Thymus (tissue), 11 donors: Measurements from ENCODE around the gene GPR183. TPM values are rescaled to one million over a fixed set of nuclear protein-coding genes. Genes with fewer than 3 reads are reported as not detected.
A peak's percentile ranks its signal among the peaks of the same experiment; 100 is the strongest.

Experiments used
- DNase-seq, 9 donors: peaks; one replicate each; pipeline ENCODE4 v3.0.0-alpha.2; 2013; ENCODE audit warnings: low spot score in 9 of 9, low read depth in 6 of 9, missing footprints in 1 of 9
- H3K27ac ChIP-seq, 2 donors: one replicate each; pipeline ENCODE4 v1.5.1; 2013; ENCODE audit warnings: control low read depth in 1 of 2, low read depth in 1 of 2, low read length in 1 of 2, mild to moderate bottlenecking in 1 of 2, moderate library complexity in 1 of 2
- H3K27me3 ChIP-seq, 2 donors: one replicate each; pipeline ENCODE4 v1.5.1; 2013; ENCODE audit warnings: low read length in 1 of 2; ENCODE audit not compliant: control insufficient read depth in 2 of 2, insufficient read depth in 1 of 2
- H3K36me3 ChIP-seq, 2 donors: one replicate each; pipeline ENCODE4 v1.5.1; 2013; ENCODE audit warnings: low read length in 1 of 2, mild to moderate bottlenecking in 1 of 2, moderate library complexity in 1 of 2; ENCODE audit not compliant: control insufficient read depth in 2 of 2, insufficient read depth in 2 of 2
- H3K4me1 ChIP-seq, 2 donors: one replicate each; pipeline ENCODE4 v1.5.1; 2013; ENCODE audit warnings: low read length in 2 of 2; ENCODE audit not compliant: control insufficient read depth in 2 of 2, insufficient read depth in 2 of 2
- H3K4me3 ChIP-seq, 2 donors: one replicate each; pipeline ENCODE4 v1.5.1; 2013; ENCODE audit warnings: low read length in 2 of 2, control low read depth in 1 of 2, mild to moderate bottlenecking in 1 of 2
- H3K9me3 ChIP-seq, 2 donors: one replicate each; pipeline ENCODE4 v1.5.1; 2013; ENCODE audit warnings: low read length in 1 of 2, mild to moderate bottlenecking in 1 of 2; ENCODE audit not compliant: control insufficient read depth in 2 of 2, insufficient read depth in 1 of 2
- WGBS: extraction: QIAGEN DNeasy Blood & Tissue Kit; methylation state at CpG from one replicate; pipeline ENCODE4 v1.1.7; 2013; 5-methylcytosine and 5-hydroxymethylcytosine counted together
- polyA plus RNA-seq: library from polyadenylated mRNA; stranded (reverse); fragments of 200-250 nt; gene quantifications from one replicate; pipeline ENCODE4 v1.2.3, GENCODE V29; 2013
- total RNA-seq: library from RNA; stranded (reverse); fragments of 120-200 nt; gene quantifications from one replicate; pipeline ENCODE4 v1.2.4, GENCODE V29; 2013
- donor health status: healthy.

GPR183 gene
- total and polyA plus RNA-seq, 2 donors = 32.4 to 33.0 TPM

DNA sequence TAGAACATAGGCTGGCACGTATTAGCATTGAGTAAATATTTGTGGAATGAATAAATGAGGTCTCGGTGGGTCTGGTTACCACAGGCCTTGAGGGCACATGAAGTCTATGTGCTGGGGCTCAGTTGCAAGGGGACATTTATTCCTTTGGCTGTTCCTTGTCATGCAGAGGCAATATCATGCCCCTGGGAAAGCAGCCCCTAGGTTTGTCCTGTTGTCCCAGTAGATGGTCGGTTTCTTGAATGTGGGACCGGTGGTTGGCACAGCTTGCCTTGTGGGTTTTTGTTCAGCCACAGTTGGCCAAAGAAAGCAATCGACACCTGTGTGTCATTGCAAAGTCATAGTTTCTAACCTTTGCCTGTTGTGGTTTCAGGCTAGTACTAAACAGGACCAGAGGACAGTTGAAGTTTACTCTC lies 24.7 kb upstream of the GPR183 start:
- no peak overlapping the region for H3K4me3 ChIP-seq
- no peak for DNase-seq
- no peaks in the 10 kb centered on the region for H3K27me3 ChIP-seq
- H3K9me3 ChIP-seq = no peaks in the 10 kb centered on the region
- H3K36me3 ChIP-seq = peaks cover 0 to 18% of the 10 kb centered on the region in 2 donors
- H3K4me1 ChIP-seq = peaks cover 2 to 12% of the 10 kb centered on the region in 2 donors
- 37% methylated on average over 5 of the region's 5 CpGs for WGBS
- H3K27ac ChIP-seq = no peak overlapping the region

DNA sequence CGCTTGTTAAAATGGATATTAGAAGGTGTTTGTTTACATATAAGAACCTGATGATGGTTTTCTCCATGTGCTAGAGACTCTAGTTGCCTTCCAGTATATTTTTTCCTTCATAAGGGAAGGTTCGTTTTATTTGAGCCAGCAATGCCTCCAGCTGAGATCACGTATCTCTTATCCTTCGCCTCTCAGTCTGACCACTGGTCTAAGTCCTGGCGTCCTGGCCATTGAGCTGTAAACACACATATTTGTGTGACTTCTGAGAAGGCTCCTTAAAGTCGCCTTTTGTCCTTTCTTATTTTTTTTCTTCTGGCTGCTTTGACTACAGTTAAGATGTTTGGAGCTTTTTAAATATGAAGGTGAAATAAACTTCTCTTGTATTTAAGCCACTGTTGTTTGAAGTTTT lies 23.7 kb upstream of the GPR183 start:
- H3K27me3 ChIP-seq = no peaks in the 10 kb centered on the region
- no peak overlapping the region for H3K4me3 ChIP-seq
- no peak overlapping the region for H3K27ac ChIP-seq
- H3K4me1 ChIP-seq = peaks cover 2 to 12% of the 10 kb centered on the region in 2 donors
- no peak for DNase-seq
- 73% methylated on average over 6 of the region's 6 CpGs for whole genome bisulfite sequencing
- peaks cover 4 to 20% of the 10 kb centered on the region in 2 donors for H3K36me3 ChIP-seq
- H3K9me3 ChIP-seq = no peaks in the 10 kb centered on the region

DNA sequence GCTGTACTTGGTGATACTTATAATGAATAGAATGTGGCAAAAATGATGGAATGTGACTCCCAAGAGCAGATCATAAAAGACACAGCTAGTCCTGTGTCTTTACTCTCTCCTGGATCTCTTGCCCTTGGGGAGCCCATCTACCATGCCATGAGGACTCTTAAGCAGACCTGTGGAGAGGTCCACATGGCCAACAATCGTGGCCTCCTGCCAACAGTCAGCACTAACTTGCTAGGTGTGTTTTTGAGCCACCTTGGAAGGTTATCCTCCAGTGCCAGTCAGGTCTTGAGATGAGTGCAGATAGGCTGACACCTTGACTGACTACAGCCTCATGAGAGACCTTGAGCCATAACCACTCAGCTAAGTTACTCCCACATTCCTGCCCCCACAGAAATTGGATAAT lies 22.3 kb upstream of the GPR183 start:
- DNase-seq = no peak
- H3K9me3 ChIP-seq = no peaks in the 10 kb centered on the region
- peaks cover 4 to 20% of the 10 kb centered on the region in 2 donors for H3K36me3 ChIP-seq
- H3K27ac ChIP-seq = no peak overlapping the region
- WGBS = 48% methylated on average over 1 of the region's 1 CpG
- peaks cover 2 to 12% of the 10 kb centered on the region in 2 donors for H3K4me1 ChIP-seq
- no peak overlapping the region for H3K4me3 ChIP-seq
- no peaks in the 10 kb centered on the region for H3K27me3 ChIP-seq

DNA sequence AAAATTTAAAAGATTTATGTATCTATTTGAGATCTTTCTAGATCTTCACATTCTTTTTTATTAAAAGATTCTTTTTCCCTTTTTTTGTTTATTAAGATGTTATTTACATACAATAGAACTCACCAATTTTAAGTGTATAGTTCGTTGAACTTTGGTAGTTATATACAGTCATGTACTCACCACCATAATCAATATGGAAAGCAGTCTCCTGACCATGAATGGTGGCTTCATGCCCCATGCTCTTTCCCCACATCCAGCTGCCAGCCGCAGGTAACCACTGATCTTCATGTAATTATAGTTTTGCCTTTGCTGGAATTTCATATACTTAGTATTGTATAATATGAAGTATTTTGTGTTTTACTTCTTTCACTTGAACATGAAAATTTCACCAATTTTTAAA lies 20.6 kb upstream of the GPR183 start:
- Histone ChIP-seq H3K9me3 (no peaks in the 10 kb centered on the region), H3K4me3 (no peak overlapping the region), H3K27me3 (no peaks in the 10 kb centered on the region), H3K4me1 (peaks cover 2 to 19% of the 10 kb centered on the region in 2 donors), H3K36me3 (peaks cover 7 to 22% of the 10 kb centered on the region in 2 donors), H3K27ac (no peak overlapping the region)
- 100% methylated on average over 2 of the region's 2 CpGs for WGBS
- DNase-seq = no peak

DNA sequence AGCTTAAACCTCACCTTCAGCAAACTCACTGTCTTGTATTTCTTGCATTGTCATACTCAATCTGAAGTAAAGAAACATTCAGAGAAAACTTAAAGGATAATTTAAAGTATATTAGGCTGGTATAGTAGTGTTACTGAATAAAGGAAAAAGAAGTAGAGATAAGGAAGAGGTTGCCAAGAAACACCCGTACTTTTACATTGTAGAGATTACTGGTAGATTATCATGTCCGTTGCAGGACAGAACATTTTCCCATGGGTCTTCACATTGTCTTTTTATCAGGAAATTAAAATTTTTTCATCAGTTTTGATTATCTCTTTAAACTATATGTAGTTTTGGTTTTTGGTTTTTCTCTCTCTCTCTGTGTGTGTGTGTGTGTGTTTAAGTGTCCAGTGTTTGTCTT lies 19.9 kb upstream of the GPR183 start:
- DNase-seq = no peak
- H3K36me3 ChIP-seq = peaks cover 7 to 20% of the 10 kb centered on the region in 2 donors
- WGBS = 97% methylated on average over 2 of the region's 2 CpGs
- peaks cover 2 to 18% of the 10 kb centered on the region in 2 donors for H3K4me1 ChIP-seq
- H3K27me3 ChIP-seq = no peaks in the 10 kb centered on the region
- H3K27ac ChIP-seq = no peak overlapping the region
- no peak overlapping the region for H3K4me3 ChIP-seq
- H3K9me3 ChIP-seq = no peaks in the 10 kb centered on the region

DNA sequence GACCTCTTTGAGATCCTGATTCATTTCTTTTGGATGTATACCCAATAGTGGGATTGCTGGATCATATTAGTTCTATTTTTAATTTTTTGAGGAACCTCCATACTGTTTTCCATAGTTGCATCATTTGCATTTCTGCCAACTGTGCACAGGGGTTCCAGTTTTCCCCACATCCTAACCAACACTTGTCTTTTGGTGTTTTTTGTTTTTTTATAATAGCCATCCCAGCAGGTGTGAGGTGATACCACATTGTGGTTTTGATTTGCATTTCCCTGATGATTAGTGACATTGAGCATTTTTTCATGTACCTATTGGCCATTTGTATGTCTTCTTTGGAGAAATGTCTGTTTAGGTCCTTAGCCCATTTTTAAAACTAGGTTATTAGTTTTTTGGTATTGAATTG lies 18.8 kb upstream of the GPR183 start:
- Histone ChIP-seq H3K4me3 (no peak overlapping the region), H3K27me3 (no peaks in the 10 kb centered on the region), H3K9me3 (no peaks in the 10 kb centered on the region), H3K4me1 (peaks cover 0 to 13% of the 10 kb centered on the region in 2 donors), H3K36me3 (peaks cover 7 to 20% of the 10 kb centered on the region in 2 donors), H3K27ac (no peak overlapping the region)
- no peak for DNase-seq

DNA sequence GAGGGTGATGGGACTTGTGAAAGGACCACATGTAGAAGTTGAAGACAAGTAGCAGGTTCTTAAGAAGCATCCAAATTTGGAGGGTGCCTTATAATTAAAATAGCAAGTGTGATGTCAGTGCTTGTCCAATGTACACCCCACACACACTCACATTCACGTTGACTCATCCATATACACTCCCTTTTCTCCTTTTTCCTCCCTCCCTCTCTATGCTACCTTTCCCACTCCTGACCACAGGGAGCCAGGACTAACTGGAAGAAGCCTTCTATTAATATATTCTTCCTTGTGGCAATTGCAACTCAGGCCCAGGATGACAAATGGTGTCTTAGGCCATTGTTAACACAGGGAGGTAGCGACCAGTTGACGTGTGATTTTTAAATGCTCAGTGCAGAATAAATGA lies 16.3 kb upstream of the GPR183 start:
- H3K4me3 ChIP-seq = no peak overlapping the region
- WGBS = over 99% methylated on average over 3 of the region's 3 CpGs
- no peaks in the 10 kb centered on the region for H3K9me3 ChIP-seq
- no peak for DNase-seq
- peak overlapping the region in 1 of 2 donors; percentile 52 for H3K27ac ChIP-seq
- H3K36me3 ChIP-seq = peaks cover 11 to 16% of the 10 kb centered on the region in 2 donors
- H3K4me1 ChIP-seq = peaks cover 0 to 13% of the 10 kb centered on the region in 2 donors
- H3K27me3 ChIP-seq = no peaks in the 10 kb centered on the region

DNA sequence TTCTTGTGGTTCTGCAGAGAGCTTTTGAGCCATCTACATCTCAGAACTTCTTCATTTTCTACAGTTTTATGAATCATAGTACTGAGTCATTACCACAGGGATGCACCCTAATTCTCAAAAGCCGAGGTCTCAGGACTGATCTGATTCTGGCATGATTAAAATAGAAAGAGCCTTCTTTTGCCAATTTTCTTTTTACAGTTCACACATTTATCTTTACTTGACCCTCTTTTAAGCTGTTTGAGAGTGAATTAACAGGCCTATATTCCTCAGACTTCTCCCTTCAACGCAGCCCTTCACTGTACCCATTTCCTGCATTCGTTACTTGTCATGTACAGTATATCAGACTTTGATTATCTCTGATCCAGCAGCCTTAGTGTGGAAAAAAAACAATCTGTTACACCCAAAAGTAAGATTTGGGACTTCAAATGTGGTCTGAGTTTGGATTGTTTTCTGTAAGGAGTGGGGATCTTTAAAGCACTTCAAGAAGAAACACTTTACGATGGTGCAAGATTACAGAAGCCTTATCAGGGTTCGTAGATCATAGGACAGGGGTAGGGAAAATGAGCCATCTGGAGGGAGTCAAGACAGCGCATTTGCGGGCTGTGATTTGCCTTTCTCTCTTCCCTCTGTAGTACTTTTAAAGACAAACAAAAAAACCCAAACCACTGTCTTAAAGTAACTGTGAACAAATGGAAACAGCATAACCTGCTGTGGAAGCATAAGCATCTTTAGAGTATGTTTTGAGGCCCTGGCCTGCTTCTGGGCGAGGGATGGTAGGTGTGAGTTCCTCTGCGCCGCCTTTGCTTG lies 15.3 kb upstream of the GPR183 start:
- peak overlapping the region; percentile 4 to 49 for H3K27ac ChIP-seq
- WGBS = 52% methylated on average over 10 of the region's 10 CpGs
- peak in 1 of 9 donors; percentile 53 for DNase-seq

DNA sequence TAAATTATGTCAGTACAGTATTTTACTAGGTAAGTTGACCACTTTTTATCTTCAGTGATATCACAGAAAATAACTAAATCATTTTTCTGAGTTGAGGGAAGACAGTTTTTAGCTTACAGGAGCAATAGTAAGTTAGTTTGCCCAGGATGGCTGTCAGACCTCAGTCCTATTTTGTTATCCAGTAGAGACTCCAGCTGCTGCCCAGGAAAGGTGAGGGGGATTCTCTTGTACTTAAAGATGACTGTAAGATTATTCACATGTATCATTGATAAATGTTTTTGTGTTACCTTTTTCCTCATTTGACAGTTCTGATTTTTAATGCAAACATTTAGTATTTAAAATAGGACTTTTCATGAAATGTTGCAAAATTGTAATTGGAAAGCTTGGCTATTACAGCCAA lies 14.5 kb upstream of the GPR183 start:
- Histone ChIP-seq H3K9me3 (no peaks in the 10 kb centered on the region), H3K4me1 (peaks cover 0 to 13% of the 10 kb centered on the region in 2 donors), H3K4me3 (no peak overlapping the region), H3K27ac (no peak overlapping the region), H3K36me3 (peaks cover 13 to 18% of the 10 kb centered on the region in 2 donors), H3K27me3 (no peaks in the 10 kb centered on the region)
- no peak for DNase-seq

More for the DNA sequence above, 15.3 kb upstream of the GPR183 start:
- Histone ChIP-seq H3K4me1 (peaks cover 0 to 13% of the 10 kb centered on the region in 2 donors), H3K27me3 (no peaks in the 10 kb centered on the region), H3K9me3 (no peaks in the 10 kb centered on the region), H3K4me3 (no peak overlapping the region), H3K36me3 (peaks cover 11 to 13% of the 10 kb centered on the region in 2 donors)
